ENCODE measurements around the gene KIRREL3. TPM values are rescaled to one million over a fixed set of nuclear protein-coding genes. Genes with fewer than 3 reads are reported as not detected.

Gene KIRREL3
- total RNA-seq, 1 experiment from 2014 or later: not detected

GRCh38 chr11:126711977-126712625 is 288.5 kb downstream of the KIRREL3 start:
- peak; percentile 27 for DNase-seq (ENCODE audit: low spot score)

GRCh38 chr11:126710804-126711399 is 289.7 kb downstream of the KIRREL3 start:
- DNase-seq (ENCODE audit: low spot score): no peak

GRCh38 chr11:126707498-126707897 is 293.1 kb downstream of the KIRREL3 start:
- no peak for DNase-seq (ENCODE audit: low spot score)

- no peak for DNase-seq (ENCODE audit: low spot score)
Observed at GRCh38 chr11:126704096-126704495, 296.5 kb downstream of the KIRREL3 start.

GRCh38 chr11:126703662-126704061 is 296.9 kb downstream of the KIRREL3 start:
- no peak for DNase-seq (ENCODE audit: low spot score)

GRCh38 chr11:126702987-126703386 is 297.6 kb downstream of the KIRREL3 start:
- DNase-seq (ENCODE audit: low spot score): no peak

- no peak for DNase-seq (ENCODE audit: low spot score)
Observed at GRCh38 chr11:126702165-126702720, 298.3 kb downstream of the KIRREL3 start.

GRCh38 chr11:126701520-126701897 is 299.1 kb downstream of the KIRREL3 start:
- no peak for DNase-seq (ENCODE audit: low spot score)

- no peak for DNase-seq (ENCODE audit: low spot score)
Observed at GRCh38 chr11:126700768-126701519, 299.6 kb downstream of the KIRREL3 start.

GRCh38 chr11:126698576-126698975 is 302.0 kb downstream of the KIRREL3 start:
- no peak for DNase-seq (ENCODE audit: low spot score)

- DNase-seq (ENCODE audit: low spot score): no peak
Observed at GRCh38 chr11:126697936-126698335, 302.6 kb downstream of the KIRREL3 start.

- no peak for DNase-seq (ENCODE audit: low spot score)
Observed at GRCh38 chr11:126696982-126697381, 303.6 kb downstream of the KIRREL3 start.

- DNase-seq (ENCODE audit: low spot score): peak; percentile 48
Observed at GRCh38 chr11:126695293-126695692, 305.3 kb downstream of the KIRREL3 start.

GRCh38 chr11:126694065-126694625 is 306.4 kb downstream of the KIRREL3 start:
- DNase-seq (ENCODE audit: low spot score): no peak

GRCh38 chr11:126687477-126687876 is 313.1 kb downstream of the KIRREL3 start:
- DNase-seq (ENCODE audit: low spot score): no peak

GRCh38 chr11:126686938-126687337 is 313.6 kb downstream of the KIRREL3 start:
- no peak for DNase-seq (ENCODE audit: low spot score)

- no peak for DNase-seq (ENCODE audit: low spot score)
Observed at GRCh38 chr11:126683766-126684728, 316.5 kb downstream of the KIRREL3 start.

GRCh38 chr11:126682590-126682989 is 318.0 kb downstream of the KIRREL3 start:
- DNase-seq (ENCODE audit: low spot score): no peak

- DNase-seq (ENCODE audit: low spot score): no peak
Observed at GRCh38 chr11:126680700-126681099, 319.9 kb downstream of the KIRREL3 start.

GRCh38 chr11:126680131-126680530 is 320.4 kb downstream of the KIRREL3 start:
- no peak for DNase-seq (ENCODE audit: low spot score)

GRCh38 chr11:126679033-126679432 is 321.5 kb downstream of the KIRREL3 start:
- DNase-seq (ENCODE audit: low spot score): no peak
